Loucy (cell line): Measurements from ENCODE around the gene KIF21A.

ENCODE experiments used
- H2AFZ ChIP-seq: fragments of 200-600 bp; sonication (generic); 2 replicates; pipeline ENCODE4 v1.6.0; 2016; ENCODE audit warnings: antibody characterized with exemption, mild to moderate bottlenecking, low read length, moderate library complexity
- H3F3A ChIP-seq: fragments of 200-600 bp; 2 replicates; pipeline ENCODE4 v1.6.0; 2016; ENCODE audit warnings: antibody characterized with exemption, low read depth, mild to moderate bottlenecking
- H3K27me3 ChIP-seq: fragments of 200-600 bp; sonication (generic); 2 replicates; pipeline ENCODE4 v1.6.1; 2014; ENCODE audit warnings: low read length, mild to moderate bottlenecking; ENCODE audit not compliant: insufficient read depth, poor library complexity, severe bottlenecking
- H3K36me3 ChIP-seq: fragments of 200-600 bp; sonication (generic); 2 replicates; pipeline ENCODE4 v1.6.1; 2016; ENCODE audit warnings: low read length; ENCODE audit not compliant: insufficient read depth
- H3K4me1 ChIP-seq: fragments of 200-600 bp; sonication (generic); 2 replicates; pipeline ENCODE4 v1.5.1; 2014; ENCODE audit warnings: low read length, mild to moderate bottlenecking; ENCODE audit not compliant: insufficient read depth, poor library complexity, severe bottlenecking
- H3K4me2 ChIP-seq: fragments of 200-600 bp; sonication (generic); 2 replicates; pipeline ENCODE4 v1.6.0; 2014; ENCODE audit warnings: antibody characterized with exemption, low read length, low read depth, mild to moderate bottlenecking; ENCODE audit not compliant: poor library complexity, severe bottlenecking
- H3K4me3 ChIP-seq: fragments of 200-600 bp; sonication (generic); 2 replicates; pipeline ENCODE4 v1.5.1; 2014; ENCODE audit warnings: low read length, mild to moderate bottlenecking, mixed read lengths; ENCODE audit not compliant: poor library complexity, severe bottlenecking
- H3K79me2 ChIP-seq: fragments of 200-600 bp; sonication (generic); 2 replicates; pipeline ENCODE4 v1.6.1; 2014; ENCODE audit warnings: low read length; ENCODE audit not compliant: insufficient read depth
- H3K9ac ChIP-seq: fragments of 200-600 bp; sonication (generic); 2 replicates; pipeline ENCODE4 v1.6.0; 2014; ENCODE audit warnings: mild to moderate bottlenecking, low read depth, low read length, moderate library complexity; ENCODE audit not compliant: poor library complexity, severe bottlenecking
- H3K9me2 ChIP-seq: fragments of 200-600 bp; sonication (generic); replicated peaks from 2 replicates; pipeline ENCODE4 v1.6.1; 2016; ENCODE audit warnings: low read depth, low read length, mixed read lengths
- H3K9me3 ChIP-seq: fragments of 200-600 bp; sonication (generic); 2 replicates; pipeline ENCODE4 v1.6.1; 2014; ENCODE audit warnings: mild to moderate bottlenecking, antibody characterized with exemption, low read length, low read depth; ENCODE audit not compliant: insufficient read depth
- H4K20me1 ChIP-seq: fragments of 200-600 bp; sonication (generic); 2 replicates; pipeline ENCODE4 v1.6.0; 2014; ENCODE audit warnings: antibody characterized with exemption, low read length, mild to moderate bottlenecking; ENCODE audit not compliant: insufficient read depth, poor library complexity, severe bottlenecking
- EZH2phosphoT487 ChIP-seq: fragments of 200-600 bp; IDR thresholded peaks from 2 replicates; pipeline ENCODE4 v1.6.1; 2018; ENCODE audit warnings: antibody characterized with exemption, mild to moderate bottlenecking, moderate library complexity, borderline replicate concordance
- TF ChIP-seq, protein P1 (sequence below): fragments of 200-600 bp; sonication (generic); conservative IDR thresholded peaks from 2 replicates; pipeline ENCODE4 v1.5.1; 2014; ENCODE audit warnings: mild to moderate bottlenecking, antibody characterized with exemption, low read length

Gene KIF21A

GRCh38 chr12:39483597-39483996 lies 40.7 kb upstream of the KIF21A start:
- no peak overlapping the region for H3K9ac ChIP-seq
- no peak overlapping the region for H2AFZ ChIP-seq
- H4K20me1 ChIP-seq = no peaks in the 10 kb centered on the region
- no peaks in the 10 kb centered on the region for H3K9me2 ChIP-seq
- no peaks in the 10 kb centered on the region for H3K36me3 ChIP-seq
- TF ChIP-seq EZH2phosphoT487 = no peak
- TF ChIP-seq, protein P1, sequence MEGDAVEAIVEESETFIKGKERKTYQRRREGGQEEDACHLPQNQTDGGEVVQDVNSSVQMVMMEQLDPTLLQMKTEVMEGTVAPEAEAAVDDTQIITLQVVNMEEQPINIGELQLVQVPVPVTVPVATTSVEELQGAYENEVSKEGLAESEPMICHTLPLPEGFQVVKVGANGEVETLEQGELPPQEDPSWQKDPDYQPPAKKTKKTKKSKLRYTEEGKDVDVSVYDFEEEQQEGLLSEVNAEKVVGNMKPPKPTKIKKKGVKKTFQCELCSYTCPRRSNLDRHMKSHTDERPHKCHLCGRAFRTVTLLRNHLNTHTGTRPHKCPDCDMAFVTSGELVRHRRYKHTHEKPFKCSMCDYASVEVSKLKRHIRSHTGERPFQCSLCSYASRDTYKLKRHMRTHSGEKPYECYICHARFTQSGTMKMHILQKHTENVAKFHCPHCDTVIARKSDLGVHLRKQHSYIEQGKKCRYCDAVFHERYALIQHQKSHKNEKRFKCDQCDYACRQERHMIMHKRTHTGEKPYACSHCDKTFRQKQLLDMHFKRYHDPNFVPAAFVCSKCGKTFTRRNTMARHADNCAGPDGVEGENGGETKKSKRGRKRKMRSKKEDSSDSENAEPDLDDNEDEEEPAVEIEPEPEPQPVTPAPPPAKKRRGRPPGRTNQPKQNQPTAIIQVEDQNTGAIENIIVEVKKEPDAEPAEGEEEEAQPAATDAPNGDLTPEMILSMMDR = no peak
- no peaks in the 10 kb centered on the region for H3K4me1 ChIP-seq
- H3K4me3 ChIP-seq = no peak overlapping the region
- no peaks in the 10 kb centered on the region for H3K27me3 ChIP-seq
- no peak overlapping the region for H3K4me2 ChIP-seq
- no peaks in the 10 kb centered on the region for H3F3A ChIP-seq
- no peaks in the 10 kb centered on the region for H3K9me3 ChIP-seq
- no peaks in the 10 kb centered on the region for H3K79me2 ChIP-seq

GRCh38 chr12:39483042-39483441 lies 40.1 kb upstream of the KIF21A start:
- no peaks in the 10 kb centered on the region for H3K36me3 ChIP-seq

GRCh38 chr12:39476894-39477293 lies 34.0 kb upstream of the KIF21A start:
- H3K4me1 ChIP-seq = no peaks in the 10 kb centered on the region
- H3F3A ChIP-seq = no peaks in the 10 kb centered on the region
- TF ChIP-seq, protein P1 = no peak
- TF ChIP-seq EZH2phosphoT487 = no peak
- H3K36me3 ChIP-seq = no peaks in the 10 kb centered on the region
- H3K79me2 ChIP-seq = no peaks in the 10 kb centered on the region
- H3K9me3 ChIP-seq = no peaks in the 10 kb centered on the region
- H3K27me3 ChIP-seq = no peaks in the 10 kb centered on the region
- no peaks in the 10 kb centered on the region for H4K20me1 ChIP-seq
- H3K9ac ChIP-seq = no peak overlapping the region
- H2AFZ ChIP-seq = no peak overlapping the region
- no peak overlapping the region for H3K4me3 ChIP-seq
- H3K4me2 ChIP-seq = no peak overlapping the region
- H3K9me2 ChIP-seq = no peaks in the 10 kb centered on the region

More at GRCh38 chr12:39483042-39483441, 40.1 kb upstream of the KIF21A start:
- no peaks in the 10 kb centered on the region for H3K79me2 ChIP-seq
- H4K20me1 ChIP-seq = no peaks in the 10 kb centered on the region
- no peak overlapping the region for H3K4me3 ChIP-seq
- H2AFZ ChIP-seq = no peak overlapping the region
- H3K4me1 ChIP-seq = no peaks in the 10 kb centered on the region
- no peaks in the 10 kb centered on the region for H3F3A ChIP-seq
- H3K9ac ChIP-seq = no peak overlapping the region
- no peaks in the 10 kb centered on the region for H3K9me2 ChIP-seq
- TF ChIP-seq, protein P1 = no peak
- no peak for TF ChIP-seq EZH2phosphoT487
- no peaks in the 10 kb centered on the region for H3K9me3 ChIP-seq
- no peaks in the 10 kb centered on the region for H3K27me3 ChIP-seq
- no peak overlapping the region for H3K4me2 ChIP-seq
